Measurements from ENCODE around the gene ABHD12. TPM values are rescaled to one million over a fixed set of nuclear protein-coding genes. Genes with fewer than 3 reads are reported as not detected.
A peak's percentile ranks its signal among the peaks of the same experiment; 100 is the strongest.

Gene ABHD12
- total and polyA plus RNA-seq, 10 of the 15 experiments (the other 5 are each of a cell fraction or from before 2014, with no cell fraction given) = 1.5 to 61.8 (median 26.7) TPM

- Histone ChIP-seq H4K20me1 (ENCODE audit: control insufficient read depth, insufficient read depth) (no peaks in the 10 kb centered on the region), H3K36me3 (ENCODE audit: control insufficient read depth in 2 of 2, insufficient read depth in 2 of 2, low read length in 1 of 2) (peaks cover 7 to 13% of the 10 kb centered on the region in 2 experiments), H3K4me2 (ENCODE audit: control insufficient read depth, insufficient read depth) (no peak overlapping the region), H3K9ac (ENCODE audit: control insufficient read depth, insufficient read depth, low read length) (no peak overlapping the region), H3K4me3 (no peak overlapping the region), H3K9me3 (replicated peaks; ENCODE audit: control insufficient read depth, insufficient read depth, low read length) (no peaks in the 10 kb centered on the region), H2AFZ (ENCODE audit: control insufficient read depth, low read depth, low read length) (no peak overlapping the region), H3K79me2 (ENCODE audit: control insufficient read depth, insufficient read depth, low read length) (peaks cover 9% of the 10 kb centered on the region), H3K27ac (ENCODE audit: control insufficient read depth, insufficient read depth) (peak overlapping the region; percentile 18; the same call in 1 of the 2 replicates), H3K27me3 (replicated peaks in 1 of 2; ENCODE audit: control insufficient read depth in 2 of 2, insufficient read depth in 2 of 2, low read length in 1 of 2) (no peaks in the 10 kb centered on the region), H3K4me1 (ENCODE audit: control insufficient read depth, insufficient read depth, low read length) (peaks cover 22% of the 10 kb centered on the region)
- ATAC-seq (no peak; the same call in 2 of the 3 replicates), DNase-seq (ENCODE audit: low read depth, low spot score) (no peak), FAIRE-seq (peak; percentile 70)
- intact Hi-C loops (cut with micrococcal nuclease; ENCODE audit: unreplicated experiment) (no loop called here), in situ Hi-C loops (cut with MboI) (no loop called here)
- ChIA-PET RAD21 (ENCODE audit: unreplicated experiment) (interaction anchor here (1.0 kb wide), 1 partner anchor 29 kb away, joined by 4 read pairs; no protein-coding TSS in a partner anchor), SMC1A (ENCODE audit: uncharacterized antibody, unreplicated experiment) (interaction anchor here (1.0 kb wide), 1 partner anchor 74 kb away, joined by 3 read pairs; no protein-coding TSS in a partner anchor), CTCF (interaction anchor here (0.6 kb wide), 1 partner anchor 15 kb away, joined by 3 read pairs; no protein-coding TSS in a partner anchor), POLR2A (no interaction called here)
- TF ChIP-seq SPI1 (IDR thresholded peaks at IDR 0.05; ENCODE audit: borderline replicate concordance, insufficient read depth, low read depth, low read length) = peak; percentile 63; the same call in 1 of the 2 replicates
- no peak for TF ChIP-seq POLR2A (IDR thresholded peaks at IDR 0.05; ENCODE audit: low read depth, low read length)
- TF ChIP-seq ZNF207 (IDR thresholded peaks at IDR 0.05; ENCODE audit: borderline replicate concordance) = no peak
- no peak for TF ChIP-seq RELA (IDR thresholded peaks at IDR 0.05; ENCODE audit: borderline replicate concordance, partially characterized antibody)
- no peak for TF ChIP-seq ZNF24 (IDR thresholded peaks at IDR 0.05)
- TF ChIP-seq RCOR1 (conservative IDR thresholded peaks at IDR 0.05; ENCODE audit: low read depth, low read length) = no peak
- 84% methylated on average over 5 of the region's 5 CpGs for WGBS (ENCODE audit: insufficient coverage, insufficient replicate concordance, low lambda C conversion rate, missing lambda C conversion rate)
- no TSS peak for BruUV-seq (replicated peaks)
Observed at GRCh38 chr20:25324412-25324811, 66.2 kb downstream of the ABHD12 start.

- Histone ChIP-seq H3K9me3 (replicated peaks; ENCODE audit: control insufficient read depth, insufficient read depth, low read length) (no peaks in the 10 kb centered on the region), H3K27me3 (replicated peaks in 1 of 2; ENCODE audit: control insufficient read depth in 2 of 2, insufficient read depth in 2 of 2, low read length in 1 of 2) (no peaks in the 10 kb centered on the region), H2AFZ (ENCODE audit: control insufficient read depth, low read depth, low read length) (no peak overlapping the region), H3K9ac (ENCODE audit: control insufficient read depth, insufficient read depth, low read length) (no peak overlapping the region), H3K4me3 (no peak overlapping the region), H4K20me1 (ENCODE audit: control insufficient read depth, insufficient read depth) (no peaks in the 10 kb centered on the region), H3K4me2 (ENCODE audit: control insufficient read depth, insufficient read depth) (no peak overlapping the region), H3K4me1 (ENCODE audit: control insufficient read depth, insufficient read depth, low read length) (peaks cover 30% of the 10 kb centered on the region), H3K36me3 (ENCODE audit: control insufficient read depth in 2 of 2, insufficient read depth in 2 of 2, low read length in 1 of 2) (peaks cover 7 to 10% of the 10 kb centered on the region in 2 experiments), H3K79me2 (ENCODE audit: control insufficient read depth, insufficient read depth, low read length) (peaks cover 9% of the 10 kb centered on the region), H3K27ac (ENCODE audit: control insufficient read depth, insufficient read depth) (no peak overlapping the region)
- FAIRE-seq (no peak), DNase-seq (ENCODE audit: low read depth, low spot score) (no peak), ATAC-seq (no peak)
- RAD21 ChIA-PET (ENCODE audit: unreplicated experiment) = interaction anchor here (1.0 kb wide), 1 partner anchor 29 kb away, joined by 4 read pairs; no protein-coding TSS in a partner anchor
- CTCF ChIA-PET = interaction anchor here (0.6 to 2.2 kb wide), 2 partner anchors 16 to 75 kb away, joined by 3 to 7 read pairs; no protein-coding TSS in a partner anchor
- WGBS (ENCODE audit: insufficient coverage, insufficient replicate concordance, low lambda C conversion rate, missing lambda C conversion rate) = 81% methylated on average over 12 of the region's 12 CpGs
- POLR2A ChIA-PET = no interaction called here
- intact Hi-C loops (cut with micrococcal nuclease; ENCODE audit: unreplicated experiment) (no loop called here), in situ Hi-C loops (cut with MboI) (no loop called here)
- no TSS peak for BruUV-seq (replicated peaks)
- SMC1A ChIA-PET (ENCODE audit: uncharacterized antibody, unreplicated experiment) = no interaction called here
- no peak for TF ChIP-seq ESRRA (IDR thresholded peaks at IDR 0.05; ENCODE audit: low read length)
- TF ChIP-seq ZBTB4 (CRISPR knock-in tag; IDR thresholded peaks at IDR 0.05) = no peak
- no peak for TF ChIP-seq BACH1 (IDR thresholded peaks at IDR 0.05; ENCODE audit: borderline replicate concordance)
- no peak for TF ChIP-seq TBL1XR1 (IDR thresholded peaks at IDR 0.05; ENCODE audit: low read depth, low read length)
Observed at GRCh38 chr20:25323496-25324246, 67.0 kb downstream of the ABHD12 start.
